Amniotic stem cell (primary cell): ENCODE results near the gene ECE2.
"Not testable (repeated sequence)": the region's sequence is repeated elsewhere in the genome, so short reads cannot be mapped to it uniquely, and the experiment has no call there.

Experiments used
- DNase-seq: peaks from one replicate; lab custom pipeline; 2025; lab: John Stamatoyannopoulos, UW

The ECE2 gene

DNA sequence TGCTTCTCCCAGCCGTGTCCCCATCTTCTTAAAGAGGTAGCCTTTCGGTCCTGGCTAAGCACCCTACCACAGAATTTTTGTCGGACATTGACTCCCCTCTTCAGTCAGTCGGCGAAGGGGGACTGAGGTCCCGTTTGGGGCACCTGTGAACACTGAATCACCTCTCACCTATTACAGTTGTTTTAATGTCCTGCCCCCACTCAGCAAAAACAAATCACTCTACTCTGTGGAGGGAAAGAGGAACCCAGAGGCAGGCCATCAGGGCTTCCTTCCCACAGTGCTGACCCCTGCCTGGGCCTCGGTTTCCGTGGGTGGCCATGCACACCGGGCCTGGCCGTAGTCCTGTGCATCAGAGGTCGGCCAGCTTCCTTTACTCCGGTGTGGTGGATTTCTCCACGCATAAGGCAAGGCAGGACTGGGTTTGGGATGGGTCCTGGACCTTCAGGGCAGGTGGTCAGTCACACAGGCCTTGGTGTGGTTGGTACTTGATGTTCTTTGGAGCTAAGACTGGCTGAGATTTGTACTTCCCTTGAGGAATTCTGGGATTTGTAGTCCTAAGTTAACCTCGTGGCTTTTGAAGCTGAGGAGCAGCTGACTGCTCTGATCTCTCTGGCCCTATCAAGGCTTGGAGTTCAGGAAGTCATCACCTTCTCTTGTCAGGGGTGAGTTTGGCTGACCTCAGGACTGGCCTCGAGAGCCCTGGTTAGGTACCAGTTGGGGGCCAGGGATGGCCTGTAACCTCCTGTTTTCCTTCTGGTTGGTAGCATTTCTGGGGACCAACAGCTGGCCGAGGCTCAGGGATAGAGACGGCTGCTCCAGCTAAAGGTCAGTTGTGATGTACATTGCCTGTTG is 61.0 kb downstream of the ECE2 start:
- DNase-seq, result no peak

- no peak for DNase-seq
Observed at GRCh38 chr3:184337399-184337714, 61.5 kb downstream of the ECE2 start, which contains the start of gene FAM131A. TSS of gene FAM131A (plus strand) at chr3:184337600. CDS start at chr3:184337631, 31 bp downstream.

- no peak for DNase-seq
Observed at GRCh38 chr3:184337981-184338380, 62.2 kb downstream of the ECE2 start.

DNA sequence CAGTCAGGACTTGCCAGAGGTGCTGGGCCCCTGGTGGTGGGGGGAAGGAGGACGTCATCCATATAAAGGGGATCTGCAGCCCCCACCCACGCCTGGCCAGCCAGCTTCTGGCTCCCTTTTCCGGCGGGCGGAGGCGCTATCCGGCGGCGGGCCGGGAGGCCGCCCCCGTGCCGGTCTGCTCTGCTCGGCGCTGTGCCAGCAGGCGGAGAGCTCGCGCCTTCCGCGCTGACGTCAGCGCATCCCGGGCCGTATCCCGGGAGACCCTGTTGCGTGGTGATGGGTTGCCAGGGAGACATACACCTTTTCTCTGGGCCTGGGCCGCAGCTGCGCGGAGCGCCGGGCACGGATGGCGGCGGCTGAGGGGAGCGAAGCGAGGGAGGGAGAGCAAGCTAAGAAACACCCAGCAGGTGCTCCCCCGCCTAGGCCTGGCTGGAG is 62.7 kb downstream of the ECE2 start:
- no peak for DNase-seq

GRCh38 chr3:184339001-184339400 is 63.2 kb downstream of the ECE2 start:
- DNase-seq, result no peak

- DNase-seq, result not testable (repeated sequence)
Observed at GRCh38 chr3:184339451-184340135, 63.8 kb downstream of the ECE2 start.

DNA sequence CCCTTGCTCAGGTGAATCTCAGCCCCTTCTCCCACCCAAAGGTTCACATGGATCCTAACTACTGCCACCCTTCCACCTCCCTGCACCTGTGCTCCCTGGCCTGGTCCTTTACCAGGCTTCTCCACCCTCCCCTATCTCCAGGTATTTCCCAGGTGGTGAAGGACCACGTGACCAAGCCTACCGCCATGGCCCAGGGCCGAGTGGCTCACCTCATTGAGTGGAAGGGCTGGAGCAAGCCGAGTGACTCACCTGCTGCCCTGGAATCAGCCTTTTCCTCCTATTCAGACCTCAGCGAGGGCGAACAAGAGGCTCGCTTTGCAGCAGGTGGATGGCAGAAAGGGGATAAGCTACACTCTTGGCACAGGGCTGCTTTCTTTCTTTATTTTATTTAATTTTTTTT is 66.1 kb downstream of the ECE2 start:
- no peak for DNase-seq
